H1 (cell line): ENCODE results near the gene KMT2A. TPM values are rescaled to one million over a fixed set of nuclear protein-coding genes. Genes with fewer than 3 reads are reported as not detected.
A peak's percentile ranks its signal among the peaks of the same experiment; 100 is the strongest.

ENCODE experiments used
- CHD2 ChIP-seq: IDR thresholded peaks from 2 replicates; pipeline ENCODE4 v1.6.1; 2012; ENCODE audit warnings: low read length, improper control_type of control experiment
- CTBP2 ChIP-seq: IDR thresholded peaks from 2 replicates; pipeline ENCODE4 v1.7.0; 2011; ENCODE audit warnings: borderline replicate concordance, mild to moderate bottlenecking, moderate library complexity, mixed read lengths, low read length; ENCODE audit not compliant: insufficient read depth, insufficient read length
- GTF2F1 ChIP-seq: IDR thresholded peaks from 2 replicates; pipeline ENCODE4 v1.6.1; 2012; ENCODE audit warnings: low read depth, low read length, improper control_type of control experiment, borderline replicate concordance
- HDAC6 ChIP-seq: IDR thresholded peaks from one replicate; pipeline ENCODE4 v1.7.1; 2012; ENCODE audit warnings: low read depth, mild to moderate bottlenecking, inconsistent platforms, low read length, moderate library complexity
- JUND ChIP-seq: IDR thresholded peaks from 2 replicates; pipeline ENCODE4 v1.6.1; 2011; ENCODE audit warnings: mild to moderate bottlenecking, improper control_type of control experiment, low read length
- KDM4A ChIP-seq: IDR thresholded peaks from one replicate; pipeline ENCODE4 v1.7.1; 2012; ENCODE audit warnings: low read depth, mild to moderate bottlenecking, moderate library complexity, low read length, inconsistent platforms; ENCODE audit not compliant: severe bottlenecking
- KDM5A ChIP-seq: fragments of 200-600 bp; IDR thresholded peaks from 2 replicates; pipeline ENCODE4 v1.7.1; 2012; ENCODE audit warnings: mild to moderate bottlenecking, low read length, inconsistent platforms, mixed read lengths
- NANOG ChIP-seq: IDR thresholded peaks from 2 replicates; pipeline ENCODE4 v1.6.1; 2011; ENCODE audit warnings: low read length, low read depth, mild to moderate bottlenecking, inconsistent platforms; ENCODE audit not compliant: insufficient read depth, poor library complexity, severe bottlenecking
- PHF8 ChIP-seq: fragments of 200-600 bp; sonication (generic); conservative IDR thresholded peaks from 2 replicates; pipeline ENCODE4 v1.7.1; 2012; ENCODE audit warnings: low read depth, mild to moderate bottlenecking, inconsistent platforms, low read length, moderate library complexity
- POLR2AphosphoS5 ChIP-seq: IDR thresholded peaks from 2 replicates; pipeline ENCODE4 v1.6.1; 2011; ENCODE audit warnings: low read depth, low read length
- SIN3A ChIP-seq, 2 experiments: IDR thresholded peaks in 1 of 2; conservative IDR thresholded peaks in 1 of 2; 2 replicates each; pipeline ENCODE4 v1.6.1; 2011 to 2012; ENCODE audit warnings: low read length in 2 of 2, improper control_type of control experiment in 1 of 2, low read depth in 1 of 2, mild to moderate bottlenecking in 1 of 2
- SP4 ChIP-seq: IDR thresholded peaks from 2 replicates; pipeline ENCODE4 v1.6.1; 2012; ENCODE audit warnings: low read length, inconsistent platforms
- SUZ12 ChIP-seq: fragments of 200-600 bp; sonication (generic); IDR thresholded peaks from 2 replicates; pipeline ENCODE4 v1.6.1; 2012; ENCODE audit warnings: mild to moderate bottlenecking, inconsistent platforms, low read length, moderate library complexity, mixed read lengths
- TAF1 ChIP-seq: IDR thresholded peaks from 2 replicates; pipeline ENCODE4 v1.6.1; 2011; ENCODE audit warnings: mild to moderate bottlenecking, low read depth, low read length
- TAF7 ChIP-seq: optimal IDR thresholded peaks from 2 replicates; pipeline ENCODE3; 2011; ENCODE audit warnings: low read depth, mild to moderate bottlenecking, inconsistent platforms, low read length, moderate library complexity, borderline replicate concordance
- TCF12 ChIP-seq: IDR thresholded peaks from 2 replicates; pipeline ENCODE4 v1.6.1; 2011; ENCODE audit warnings: low read depth, mild to moderate bottlenecking, low read length
- YY1 ChIP-seq: IDR thresholded peaks from 2 replicates; pipeline ENCODE4 v1.6.1; 2011; ENCODE audit warnings: low read depth, mild to moderate bottlenecking, low read length
- polyA plus RNA-seq, 7 experiments: library from polyadenylated mRNA; depleted of rRNA in 3 of 7; stranded (reverse) in 5 of 7; unstranded in 2 of 7; fragments of >200 nt in 5 of 7; fragments of 200-250 nt in 2 of 7; gene quantifications; 1 replicate in 5 of 7; 2 replicates in 1 of 7; 4 replicates in 1 of 7; pipeline versions ENCODE4 v1.2.1 to v1.2.3, GENCODE V29; 2011 to 2013; ENCODE audit warnings: missing spikeins in 2 of 7, mixed read lengths in 2 of 7
- total RNA-seq: library from RNA; stranded (reverse); fragmentation: NEBNext Ultra II Directional; extraction: Animal tissue kit (Norgen Biotek cat#: 25700); gene quantifications from 2 replicates; pipeline ENCODE4 v1.2.1, GENCODE V29; 2021
- TF ChIP-seq, protein P1 (sequence below): IDR thresholded peaks from 2 replicates; pipeline ENCODE4 v1.6.1; 2012; ENCODE audit warnings: inconsistent platforms
- TF ChIP-seq, protein P2 (sequence below): IDR thresholded peaks from 2 replicates; pipeline ENCODE4 v1.6.1; 2012; ENCODE audit warnings: inconsistent platforms
- TF ChIP-seq, protein P3 (sequence below): IDR thresholded peaks from 2 replicates; pipeline ENCODE4 v1.6.1; 2011; ENCODE audit warnings: low read depth, mild to moderate bottlenecking, low read length; ENCODE audit not compliant: insufficient read depth
- TF ChIP-seq, protein P4 (sequence below): IDR thresholded peaks from 2 replicates; pipeline ENCODE4 v1.6.1; 2011; ENCODE audit warnings: low read length, improper control_type of control experiment

The KMT2A gene
- total and polyA plus RNA-seq, 2 of the 8 experiments (the other 6 are each of a cell fraction or from before 2014, with no cell fraction given), result 35.9 to 62.1 TPM

DNA sequence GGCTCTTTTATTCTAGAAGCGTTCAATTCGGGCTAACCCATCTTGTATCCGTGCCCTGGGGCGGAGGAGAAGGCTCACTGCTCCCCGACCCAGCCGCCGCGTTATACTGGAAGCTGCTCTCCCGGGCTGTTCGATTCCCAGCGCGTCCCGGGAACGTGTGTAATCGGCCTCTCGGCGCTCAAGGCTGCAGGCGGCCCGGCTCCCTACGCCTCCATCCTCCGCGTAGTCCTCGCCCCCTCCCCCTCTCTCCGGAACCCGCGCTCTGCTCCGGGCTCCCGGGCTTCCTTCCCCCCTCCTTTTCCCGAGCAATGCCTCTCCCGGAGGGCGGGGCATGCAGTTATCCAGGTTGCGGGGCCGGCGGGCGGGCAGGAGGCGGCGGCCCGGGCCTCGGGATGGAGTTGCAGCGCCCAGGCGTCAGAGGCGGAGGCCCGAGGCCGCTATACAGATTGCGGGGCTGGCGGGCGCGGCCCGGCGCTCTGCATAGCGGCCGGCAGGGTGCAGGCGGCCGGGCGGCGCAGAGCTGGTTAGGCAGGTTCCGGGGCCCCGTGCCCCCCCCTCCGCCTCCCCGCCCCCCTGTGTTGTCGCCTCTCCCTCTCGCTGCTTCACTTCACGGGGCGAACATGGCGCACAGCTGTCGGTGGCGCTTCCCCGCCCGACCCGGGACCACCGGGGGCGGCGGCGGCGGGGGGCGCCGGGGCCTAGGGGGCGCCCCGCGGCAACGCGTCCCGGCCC, at the start of gene KMT2A (continued):
- TF ChIP-seq NANOG, result peak; percentile 30
- TF ChIP-seq POLR2AphosphoS5, result peak; percentile 61
- no peak for TF ChIP-seq HDAC6
- TF ChIP-seq, protein P1, sequence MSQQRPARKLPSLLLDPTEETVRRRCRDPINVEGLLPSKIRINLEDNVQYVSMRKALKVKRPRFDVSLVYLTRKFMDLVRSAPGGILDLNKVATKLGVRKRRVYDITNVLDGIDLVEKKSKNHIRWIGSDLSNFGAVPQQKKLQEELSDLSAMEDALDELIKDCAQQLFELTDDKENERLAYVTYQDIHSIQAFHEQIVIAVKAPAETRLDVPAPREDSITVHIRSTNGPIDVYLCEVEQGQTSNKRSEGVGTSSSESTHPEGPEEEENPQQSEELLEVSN, result no peak; the same call in 1 of the 2 replicates
- peak; percentile 50; the same call in 1 of the 2 replicates for TF ChIP-seq CHD2
- TF ChIP-seq JUND, result peak; percentile 82
- TF ChIP-seq SUZ12, result peak; percentile 27; the same call in 1 of the 2 replicates
- TF ChIP-seq CTBP2, result peak; percentile 76
- TF ChIP-seq GTF2F1, result no peak
- peak; percentile 38; the same call in 1 of the 2 replicates for TF ChIP-seq PHF8
- TF ChIP-seq KDM5A, result peak; percentile 57; the same call in 1 of the 2 replicates
- TF ChIP-seq YY1, result peak; percentile 80
- peak; percentile 75 for TF ChIP-seq TAF1
- TF ChIP-seq SIN3A (conservative IDR thresholded peaks at IDR 0.05 in 1 of 2, IDR thresholded peaks at IDR 0.05 in 1 of 2; ENCODE audit: low read depth in 1 of 2, low read length in 2 of 2), result peak in 1 of 2 experiments; percentile 69; a peak in 2 of 4 replicates
- TF ChIP-seq TAF7, result no peak
- TF ChIP-seq SP4, result peak; percentile 31; the same call in 1 of the 2 replicates
- TF ChIP-seq, protein P2, sequence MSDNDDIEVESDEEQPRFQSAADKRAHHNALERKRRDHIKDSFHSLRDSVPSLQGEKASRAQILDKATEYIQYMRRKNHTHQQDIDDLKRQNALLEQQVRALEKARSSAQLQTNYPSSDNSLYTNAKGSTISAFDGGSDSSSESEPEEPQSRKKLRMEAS, result peak; percentile 82
- TF ChIP-seq, protein P3, sequence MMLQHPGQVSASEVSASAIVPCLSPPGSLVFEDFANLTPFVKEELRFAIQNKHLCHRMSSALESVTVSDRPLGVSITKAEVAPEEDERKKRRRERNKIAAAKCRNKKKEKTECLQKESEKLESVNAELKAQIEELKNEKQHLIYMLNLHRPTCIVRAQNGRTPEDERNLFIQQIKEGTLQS, result peak; percentile 100
- TF ChIP-seq, protein P4, sequence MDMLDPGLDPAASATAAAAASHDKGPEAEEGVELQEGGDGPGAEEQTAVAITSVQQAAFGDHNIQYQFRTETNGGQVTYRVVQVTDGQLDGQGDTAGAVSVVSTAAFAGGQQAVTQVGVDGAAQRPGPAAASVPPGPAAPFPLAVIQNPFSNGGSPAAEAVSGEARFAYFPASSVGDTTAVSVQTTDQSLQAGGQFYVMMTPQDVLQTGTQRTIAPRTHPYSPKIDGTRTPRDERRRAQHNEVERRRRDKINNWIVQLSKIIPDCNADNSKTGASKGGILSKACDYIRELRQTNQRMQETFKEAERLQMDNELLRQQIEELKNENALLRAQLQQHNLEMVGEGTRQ, result no peak
- TF ChIP-seq KDM4A, result no peak
- peak; percentile 60; the same call in 1 of the 2 replicates for TF ChIP-seq TCF12
